SW480 (cell line): ENCODE data around the gene HPRT1.
A peak's percentile ranks its signal among the peaks of the same experiment; 100 is the strongest.

Experiments used
- DNase-seq: peaks from one replicate; pipeline ENCODE4 v3.0.0-alpha.2; 2016; ENCODE audit warnings: low spot score

HPRT1 gene

GRCh38 chrX:134543288-134543687 is 83.3 kb downstream of the HPRT1 start:
- DNase-seq = no peak

DNA sequence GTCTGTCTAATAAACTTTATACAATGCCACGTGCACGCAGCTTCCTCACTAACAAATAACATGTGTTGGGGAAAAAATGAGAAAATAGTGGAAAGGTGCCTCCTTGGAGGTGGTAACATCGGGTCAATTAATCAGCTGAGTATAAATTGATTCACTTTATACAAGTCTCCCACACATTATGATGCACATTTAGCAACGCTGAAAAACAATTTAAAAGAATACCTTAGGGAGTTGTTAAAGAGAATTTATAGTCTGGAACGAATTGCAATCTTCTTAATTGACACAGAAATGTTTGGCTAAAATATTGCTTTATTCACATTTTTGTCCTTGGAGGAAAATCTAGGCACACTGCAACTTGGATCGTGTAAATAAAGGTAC is 84.2 kb downstream of the HPRT1 start:
- no peak for DNase-seq

- no peak for DNase-seq
Observed at GRCh38 chrX:134544513-134545151, 84.7 kb downstream of the HPRT1 start.

DNA sequence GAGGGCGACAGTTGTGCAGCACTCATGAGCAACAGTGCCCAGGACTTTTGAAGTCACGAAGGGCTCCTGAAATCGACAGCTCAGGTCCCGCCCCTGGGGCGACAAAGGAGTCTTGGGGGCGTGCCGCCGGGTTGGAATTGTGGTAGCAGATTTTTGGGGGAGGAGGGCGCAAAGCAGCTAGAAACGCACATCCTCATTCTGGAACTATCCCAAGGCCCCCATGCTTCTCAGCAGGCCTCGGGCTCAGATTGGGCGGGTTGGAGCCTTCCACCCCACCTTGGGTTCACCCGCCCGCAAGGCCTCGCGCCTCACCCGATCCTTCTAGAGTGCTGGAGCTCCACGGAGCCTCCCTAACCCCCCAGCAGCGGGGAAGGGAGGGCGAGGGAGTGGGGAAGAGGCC is 85.5 kb downstream of the HPRT1 start:
- DNase-seq = no peak

DNA sequence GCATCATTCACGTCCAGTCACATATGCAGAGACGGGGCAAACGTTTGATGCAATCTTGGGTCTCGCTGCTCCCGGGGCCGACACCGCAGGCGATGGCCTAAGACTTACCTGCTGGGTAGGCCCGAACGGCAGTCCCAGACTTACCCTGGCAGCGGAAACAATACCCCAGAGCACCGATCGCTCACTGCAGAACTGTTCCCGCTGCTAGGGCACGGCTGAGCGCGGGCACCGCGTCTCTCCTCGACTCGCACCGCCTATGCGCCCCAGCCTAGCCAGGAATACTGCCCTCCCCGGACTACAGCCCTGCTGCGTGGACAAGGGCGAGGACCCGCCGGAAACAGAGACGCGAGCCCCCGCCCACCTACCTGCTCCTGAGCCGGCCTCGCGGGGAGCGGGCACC is 86.2 kb downstream of the HPRT1 start:
- no peak for DNase-seq

DNA sequence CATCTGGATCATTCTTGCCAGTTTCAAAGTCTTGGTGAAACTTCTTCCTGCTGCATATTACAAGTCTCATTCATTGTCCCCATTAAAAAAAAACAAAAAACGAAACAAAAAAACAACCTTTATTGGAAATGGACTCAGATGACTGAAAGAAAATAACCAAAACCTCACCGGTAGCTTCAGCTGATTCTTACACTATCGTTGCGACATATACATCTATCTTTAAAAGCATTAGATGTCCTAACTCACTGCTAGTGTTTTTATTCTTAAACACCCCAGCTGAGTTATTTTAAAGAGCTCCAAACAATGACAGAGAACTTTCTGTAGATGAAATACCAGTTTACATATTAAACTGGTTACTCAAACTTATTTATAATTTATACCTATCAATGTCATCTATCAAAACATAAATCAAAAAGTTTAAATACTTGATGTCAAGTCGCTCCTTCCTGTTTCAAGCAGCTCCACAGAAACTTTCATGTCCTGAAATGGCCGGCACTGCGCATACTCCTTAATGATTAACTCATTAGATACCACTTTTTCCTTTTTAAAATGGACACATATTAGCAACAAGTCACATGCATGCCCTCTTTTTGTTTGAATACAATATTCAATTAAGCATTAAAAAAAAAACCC is 87.2 kb downstream of the HPRT1 start:
- DNase-seq = no peak

DNA sequence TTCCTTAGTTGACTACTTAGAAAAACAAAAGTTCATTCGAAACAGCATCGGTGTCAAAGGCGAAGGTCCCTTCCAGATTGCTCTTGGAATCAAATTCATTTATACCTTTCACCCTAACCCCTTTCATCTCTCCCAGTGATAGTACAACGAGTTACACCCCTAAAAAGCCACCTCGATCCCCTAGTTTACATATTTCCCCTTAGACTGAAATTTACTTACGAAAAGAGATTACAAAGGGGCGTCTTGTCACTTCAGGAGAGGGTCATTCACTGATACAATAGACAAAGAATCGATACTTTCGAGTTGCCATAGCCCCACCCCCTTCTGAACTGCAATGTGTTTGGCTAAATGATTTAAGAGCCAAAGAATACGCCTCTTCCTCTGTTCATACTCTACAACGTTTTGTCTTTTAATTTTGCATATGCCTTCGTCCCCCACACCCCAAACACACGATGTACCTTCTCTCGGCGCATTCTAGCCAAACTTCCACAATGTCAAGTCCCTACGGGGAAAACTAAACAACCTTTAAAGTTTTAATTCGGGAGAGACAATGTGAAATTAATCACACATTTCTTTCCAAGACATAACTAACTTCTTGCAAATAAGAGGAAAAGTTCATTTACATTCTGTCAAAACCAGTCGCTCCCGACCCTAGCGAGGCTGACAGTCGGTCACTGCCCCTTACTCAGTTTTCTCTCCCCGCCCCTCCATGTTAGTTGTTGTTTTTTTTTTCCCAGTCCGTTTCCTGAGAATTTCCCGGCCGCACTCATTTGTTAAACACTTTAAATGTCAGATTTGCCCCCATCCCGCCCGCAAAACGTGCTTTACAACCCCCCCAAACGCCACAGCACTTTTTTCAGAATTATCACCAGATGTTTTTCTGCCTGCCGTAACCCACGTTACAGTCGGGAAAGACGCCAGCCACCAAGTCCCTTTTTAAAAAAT is 88.6 kb downstream of the HPRT1 start:
- peak; percentile 34 for DNase-seq
